Heart left ventricle (tissue), 16 donors: ENCODE data around the gene RNF103. TPM values are rescaled to one million over a fixed set of nuclear protein-coding genes. Genes with fewer than 3 reads are reported as not detected.
"Not testable (repeated sequence)": the region's sequence is repeated elsewhere in the genome, so short reads cannot be mapped to it uniquely, and the experiment has no call there.

Source experiments
- ATAC-seq, 4 donors: fragments of 200-7000 bp; cut with Tn5 transposase; one replicate each; pipeline ENCODE4 v1.9.1; 2020 to 2022; ENCODE audit warnings: moderate library complexity in 4 of 4, mild to moderate bottlenecking in 3 of 4, moderate number of reproducible peaks in 1 of 4
- DNase-seq, 5 donors: peaks; one replicate each; pipeline ENCODE4 v3.0.0-alpha.2; 2020
- H3K27ac ChIP-seq, 12 donors: fragments of 200-600 bp; sonication (generic) in 4 of 12; one replicate each; pipeline versions ENCODE4 v1.5.0 to v1.8.0; 2016 to 2022; ENCODE audit warnings: mild to moderate bottlenecking in 2 of 12
- H3K27me3 ChIP-seq, 9 donors: fragments of 200-600 bp; sonication (generic) in 2 of 9; one replicate each; pipeline versions ENCODE4 v1.5.1 to v1.8.0; 2016 to 2022; ENCODE audit warnings: mild to moderate bottlenecking in 3 of 9
- H3K36me3 ChIP-seq, 9 donors: fragments of 200-600 bp; sonication (generic) in 2 of 9; one replicate each; pipeline versions ENCODE4 v1.5.0 to v1.8.0; 2018 to 2022; ENCODE audit warnings: mild to moderate bottlenecking in 2 of 9
- H3K4me1 ChIP-seq, 12 donors: fragments of 200-600 bp; sonication (generic) in 4 of 12; one replicate each; pipeline versions ENCODE4 v1.5.0 to v1.8.0; 2016 to 2022; ENCODE audit warnings: mild to moderate bottlenecking in 3 of 12
- H3K4me3 ChIP-seq, 12 donors: fragments of 200-600 bp; sonication (generic) in 4 of 12; one replicate each; pipeline versions ENCODE4 v1.5.0 to v1.8.0; 2017 to 2022; ENCODE audit warnings: mild to moderate bottlenecking in 9 of 12, moderate library complexity in 4 of 12
- H3K9me3 ChIP-seq, 12 donors: fragments of 200-600 bp; sonication (generic) in 4 of 12; one replicate each; pipeline versions ENCODE4 v1.5.0 to v1.8.0; 2016 to 2022; ENCODE audit warnings: mild to moderate bottlenecking in 1 of 12
- CTCF ChIP-seq, 12 donors: fragments of 200-600 bp; sonication (generic) in 4 of 12; IDR thresholded peaks; one replicate each; pipeline versions ENCODE4 v1.5.0 to v1.8.0; 2018 to 2022; ENCODE audit warnings: antibody characterized with exemption in 12 of 12, mild to moderate bottlenecking in 5 of 12
- POLR2A ChIP-seq, 2 donors: fragments of 450-650 bp; IDR thresholded peaks; one replicate each; pipeline ENCODE4 v1.6.1; 2017; ENCODE audit warnings: antibody characterized with exemption in 2 of 2, mild to moderate bottlenecking in 2 of 2, moderate library complexity in 2 of 2
- WGBS, 4 donors: extraction: QIAGEN DNeasy Blood & Tissue Kit in 2 of 4; methylation state at CpG; one replicate each; pipeline versions ENCODE4 v1.1.5 to v1.1.7; 2013 to 2018; 5-methylcytosine and 5-hydroxymethylcytosine counted together
- intact Hi-C, 10 donors: fragments of 100-400 bp; cut with DNase I; formaldehyde crosslinking; loops; one replicate each; pipeline versions ENCODE4 v1.11.1 to v1.14.2; 2022
- polyA plus RNA-seq, 2 donors: library from polyadenylated mRNA; stranded (reverse); fragments of 200-250 nt; gene quantifications; one replicate each; pipeline ENCODE4 v1.2.3, GENCODE V29; 2013
- total RNA-seq, 9 donors: library from RNA; depleted of rRNA in 2 of 9; stranded (reverse); fragments of >200 nt in 2 of 9; fragmentation: NEBNext Ultra II Directional in 3 of 9; extraction: Animal tissue kit (Norgen Biotek cat#: 25700) in 3 of 9; gene quantifications; one replicate each; pipeline versions ENCODE4 v1.1.0 to v1.2.4, GENCODE V29; 2016 to 2023
- donor health status: ischemic (EF 13 %, LVEDD 7.1; RV severe dilation, severe dysfunction).
- donor health status: healthy with polysubstance abuse.
- donor health status: DM: no; HTN: yes; CAD: no.
- donor health status: DM: no; HTN: no; CAD: no.
- donor health status: ischemic (EF 25% LVEDD 6.9; RV normal size, moderate dysfunction).
- donor health status: ischemic (EF 25% LVEDD 5.7; RV mildly dilated, moderate dysfunction).
- donor health status: healthy.
- donor health status: DM: yes; HTN: yes; CAD: no.
- donor health status: ischemic (EF 35%, LVEDD 5.7; RV mildly dilated, moderate dysfunction).
- donor health status: nonischemic (EF 11% LVEDD 7.7; RV severe dilation, severe dysfunction).
- donor health status: DM: yes; HTN: yes; CAD: no.
- donor health status: PGD.
- donor health status: ischemic (EF 29% LVEDD 5.4; RV normal size, mild dysfunction).
- donor health status: nonischemic (EF 23%, LVEDD 6.1; RV moderate dilation, normal function).

The RNF103 gene
- total and polyA plus RNA-seq, 11 donors = 28.8 to 75.4 (median 50.9) TPM

- intact Hi-C loops = loop anchor here in 2 of 10 donors (10.0 kb wide), 1 partner anchor 47 kb away; the partner anchor contains the start of gene RNF103 (in 2 of the 2)
- Histone ChIP-seq H3K4me1 (peaks cover 0 to 29% (median 9%) of the 10 kb centered on the region in 12 donors), H3K27me3 (no peaks in the 10 kb centered on the region), H3K27ac (peak overlapping the region in 10 of 12 donors; percentile 5 to 63 (median 37)), H3K4me3 (no peak overlapping the region), H3K36me3 (no peaks in the 10 kb centered on the region), H3K9me3 (no peaks in the 10 kb centered on the region)
- TF ChIP-seq POLR2A (IDR thresholded peaks at IDR 0.05) (no peak), CTCF (IDR thresholded peaks at IDR 0.05) (no peak)
- DNase-seq = peak in 2 of 5 donors; percentile 14 to 29
- 21 to 34% (median 26%) methylated on average over 5 of the region's 5 CpGs for WGBS, 4 donors
- peak; percentile 16 to 61 (median 48) for ATAC-seq
These were observed 47.8 kb upstream of the RNF103 start for GRCh38 chr2:86671337-86671981.

- WGBS, 4 donors = 82 to 95% (median 87%) methylated on average over 5 of the region's 5 CpGs
- H3K4me3 ChIP-seq, H3K9me3 ChIP-seq, H3K36me3 ChIP-seq, ATAC-seq, DNase-seq, H3K27ac ChIP-seq, intact Hi-C loops, H3K27me3 ChIP-seq: not testable (repeated sequence)
- H3K4me1 ChIP-seq = peaks cover 0 to 20% (median 9%) of the 10 kb centered on the region in 12 donors
These were observed 45.7 kb upstream of the RNF103 start for GRCh38 chr2:86669323-86669722.

GRCh38 chr2:86661333-86661732 lies 37.7 kb upstream of the RNF103 start:
- Histone ChIP-seq H3K4me3 (no peak overlapping the region), H3K36me3 (no peaks in the 10 kb centered on the region)

GRCh38 chr2:86650188-86650587 lies 26.5 kb upstream of the RNF103 start:
- TF ChIP-seq CTCF (IDR thresholded peaks at IDR 0.05) = no peak
- DNase-seq (no peak), ATAC-seq (no peak)
- Histone ChIP-seq H3K27me3 (no peaks in the 10 kb centered on the region), H3K9me3 (peaks cover 0 to 25% (median 9%) of the 10 kb centered on the region in 12 donors), H3K4me1 (no peaks in the 10 kb centered on the region), H3K27ac (no peak overlapping the region), H3K4me3 (no peak overlapping the region), H3K36me3 (no peaks in the 10 kb centered on the region)
- intact Hi-C loops = no loop called here

More at GRCh38 chr2:86661333-86661732, 37.7 kb upstream of the RNF103 start:
- Histone ChIP-seq H3K4me1 (no peaks in the 10 kb centered on the region), H3K27me3 (no peaks in the 10 kb centered on the region), H3K9me3 (peaks cover 0 to 4% (median 0%) of the 10 kb centered on the region in 12 donors), H3K27ac (no peak overlapping the region)
- WGBS, 4 donors = 87 to 97% (median 94%) methylated on average over 3 of the region's 3 CpGs
- DNase-seq (no peak), ATAC-seq (no peak)
- TF ChIP-seq CTCF (IDR thresholded peaks at IDR 0.05) (no peak), POLR2A (IDR thresholded peaks at IDR 0.05) (no peak)
- intact Hi-C loops = no loop called here
